Caco-2 (cell line): ENCODE results near the gene CDKN1B. TPM values are rescaled to one million over a fixed set of nuclear protein-coding genes. Genes with fewer than 3 reads are reported as not detected.

Source experiments
- BruUV-seq: library from RNA; stranded (reverse); fragments of 400-500 nt; replicated peaks from 2 replicates; lab custom pipeline; 2021; lab: Mats Ljungman, UMichigan
- CTCF ChIA-PET: fragments of 300-600 bp; sonication (Branson Sonifier 250); formaldehyde crosslinking; loops from one replicate; lab custom pipeline; 2022; ENCODE audit warnings: antibody characterized with exemption; lab: Charles Lee
- POLR2A ChIA-PET: fragments of 300-600 bp; sonication (Branson Sonifier 250); formaldehyde crosslinking; loops from one replicate; lab custom pipeline; 2022; ENCODE audit warnings: antibody characterized with exemption; lab: Charles Lee
- DNase-seq, 2 experiments: peaks; one replicate each; pipeline versions ENCODE4 v3.0.0 to v3.0.0-alpha.2; 2020 to 2022
- H3K27me3 ChIP-seq: replicated peaks from 2 replicates; pipeline ENCODE4 v1.6.0; 2011; ENCODE audit warnings: low read length; ENCODE audit not compliant: control insufficient read depth, insufficient read depth
- H3K36me3 ChIP-seq: 2 replicates; pipeline ENCODE4 v1.5.1; 2011; ENCODE audit warnings: low read length; ENCODE audit not compliant: control insufficient read depth, insufficient read depth
- H3K4me1 ChIP-seq: fragments of 250-450 bp; sonication (Bioruptor Pico); 2 replicates; pipeline ENCODE4 v1.5.1; 2020; ENCODE audit warnings: mild to moderate bottlenecking
- H3K4me3 ChIP-seq: 2 replicates; pipeline ENCODE4 v1.5.1; 2011; ENCODE audit warnings: low read depth, mild to moderate bottlenecking, control low read depth, low read length
- H3K9me3 ChIP-seq: fragments of 250-450 bp; sonication (Bioruptor Pico); 2 replicates; pipeline ENCODE4 v1.5.1; 2020; ENCODE audit warnings: mild to moderate bottlenecking, moderate library complexity
- H3K27ac Mint-ChIP-seq: one replicate; pipeline ENCODE4 v1.8.0; 2022; ENCODE audit warnings: mixed read lengths; ENCODE audit not compliant: unreplicated experiment
- H3K27me3 Mint-ChIP-seq: one replicate; pipeline ENCODE4 v1.8.0; 2022; ENCODE audit warnings: mixed read lengths; ENCODE audit not compliant: insufficient read depth, unreplicated experiment
- H3K36me3 Mint-ChIP-seq: one replicate; pipeline ENCODE4 v1.8.0; 2022; ENCODE audit warnings: mild to moderate bottlenecking, mixed read lengths; ENCODE audit not compliant: insufficient read depth, unreplicated experiment
- H3K4me1 Mint-ChIP-seq: one replicate; pipeline ENCODE4 v1.8.0; 2022; ENCODE audit warnings: low read depth, mixed read lengths; ENCODE audit not compliant: unreplicated experiment
- H3K4me3 Mint-ChIP-seq: one replicate; pipeline ENCODE4 v1.8.0; 2022; ENCODE audit warnings: mild to moderate bottlenecking, moderate library complexity, mixed read lengths; ENCODE audit not compliant: unreplicated experiment
- H3K9me3 Mint-ChIP-seq: one replicate; pipeline ENCODE4 v1.8.0; 2022; ENCODE audit warnings: mixed read lengths; ENCODE audit not compliant: unreplicated experiment
- CTCF ChIP-seq, 2 experiments: fragments of 200-600 bp in 1 of 2; IDR thresholded peaks; 1 replicate in 1 of 2; 2 replicates in 1 of 2; pipeline versions ENCODE4 v1.5.1 to v1.8.0; 2011 to 2022; ENCODE audit warnings: antibody characterized with exemption in 1 of 2, control low read depth in 1 of 2, inconsistent platforms in 1 of 2, low read depth in 1 of 2, low read length in 1 of 2, mild to moderate bottlenecking in 1 of 2, moderate library complexity in 1 of 2; ENCODE audit not compliant: insufficient read depth in 1 of 2, severe bottlenecking in 1 of 2, unreplicated experiment in 1 of 2
- intact Hi-C: fragments of 100-400 bp; cut with micrococcal nuclease; formaldehyde crosslinking; loops from one replicate; pipeline ENCODE4 v1.10.0; 2022; ENCODE audit not compliant: unreplicated experiment
- total RNA-seq: library from RNA; stranded (reverse); gene quantifications from 2 replicates; pipeline ENCODE4 v1.2.3, GENCODE V29; 2022

CDKN1B gene
- total RNA-seq, 1 experiment from 2014 or later: 115 TPM

- H3K36me3 ChIP-seq: peaks cover 2% of the 10 kb centered on the region
- no peaks in the 10 kb centered on the region for H3K9me3 Mint-ChIP-seq
- ChIA-PET CTCF (no interaction called here), POLR2A (no interaction called here)
- H3K9me3 ChIP-seq: no peaks in the 10 kb centered on the region
- H3K4me3 Mint-ChIP-seq: peak overlapping the region; percentile 76
- no TSS peak for BruUV-seq
- DNase-seq: peak in 1 of 2 experiments; percentile 59
- no peak for TF ChIP-seq CTCF (IDR thresholded peaks at IDR 0.05; ENCODE audit: insufficient read depth in 1 of 2, low read depth in 1 of 2, low read length in 1 of 2, severe bottlenecking in 1 of 2, unreplicated experiment in 1 of 2)
- H3K27ac Mint-ChIP-seq: peak overlapping the region; percentile 63
- H3K4me1 Mint-ChIP-seq: peaks cover 19% of the 10 kb centered on the region
- intact Hi-C loops: loop anchor here (2.0 kb wide), 1 partner anchor 170 kb away; the partner anchor contains the start of gene GPRC5A
- peaks cover 91% of the 10 kb centered on the region for H3K36me3 Mint-ChIP-seq
- no peaks in the 10 kb centered on the region for H3K27me3 ChIP-seq
- H3K27me3 Mint-ChIP-seq: no peaks in the 10 kb centered on the region
- H3K4me3 ChIP-seq: peak overlapping the region; percentile 5; the same call in 1 of the 2 replicates
- peaks cover 32% of the 10 kb centered on the region for H3K4me1 ChIP-seq
Measured at GRCh38 chr12:12721176-12721751, 4.1 kb downstream of the CDKN1B start.

GRCh38 chr12:12721814-12722434, 4.8 kb downstream of the CDKN1B start:
- Histone ChIP-seq H3K27me3 (no peaks in the 10 kb centered on the region), H3K9me3 (no peaks in the 10 kb centered on the region), H3K4me1 (peaks cover 33% of the 10 kb centered on the region), H3K4me3 (peak overlapping the region; percentile 92), H3K36me3 (peaks cover 2% of the 10 kb centered on the region)
- H3K4me3 Mint-ChIP-seq: peak overlapping the region; percentile 100
- no peaks in the 10 kb centered on the region for H3K9me3 Mint-ChIP-seq
- no TSS peak for BruUV-seq
- intact Hi-C loops: loop anchor here (2.0 kb wide), 1 partner anchor 169 kb away; the partner anchor contains the start of gene GPRC5A
- ChIA-PET POLR2A (no interaction called here), CTCF (no interaction called here)
- no peaks in the 10 kb centered on the region for H3K27me3 Mint-ChIP-seq
- peaks cover 26% of the 10 kb centered on the region for H3K4me1 Mint-ChIP-seq
- no peak for TF ChIP-seq CTCF (IDR thresholded peaks at IDR 0.05; ENCODE audit: insufficient read depth in 1 of 2, low read depth in 1 of 2, low read length in 1 of 2, severe bottlenecking in 1 of 2, unreplicated experiment in 1 of 2)
- no peak for DNase-seq
- peak overlapping the region; percentile 92 for H3K27ac Mint-ChIP-seq
- peaks cover 90% of the 10 kb centered on the region for H3K36me3 Mint-ChIP-seq

DNA sequence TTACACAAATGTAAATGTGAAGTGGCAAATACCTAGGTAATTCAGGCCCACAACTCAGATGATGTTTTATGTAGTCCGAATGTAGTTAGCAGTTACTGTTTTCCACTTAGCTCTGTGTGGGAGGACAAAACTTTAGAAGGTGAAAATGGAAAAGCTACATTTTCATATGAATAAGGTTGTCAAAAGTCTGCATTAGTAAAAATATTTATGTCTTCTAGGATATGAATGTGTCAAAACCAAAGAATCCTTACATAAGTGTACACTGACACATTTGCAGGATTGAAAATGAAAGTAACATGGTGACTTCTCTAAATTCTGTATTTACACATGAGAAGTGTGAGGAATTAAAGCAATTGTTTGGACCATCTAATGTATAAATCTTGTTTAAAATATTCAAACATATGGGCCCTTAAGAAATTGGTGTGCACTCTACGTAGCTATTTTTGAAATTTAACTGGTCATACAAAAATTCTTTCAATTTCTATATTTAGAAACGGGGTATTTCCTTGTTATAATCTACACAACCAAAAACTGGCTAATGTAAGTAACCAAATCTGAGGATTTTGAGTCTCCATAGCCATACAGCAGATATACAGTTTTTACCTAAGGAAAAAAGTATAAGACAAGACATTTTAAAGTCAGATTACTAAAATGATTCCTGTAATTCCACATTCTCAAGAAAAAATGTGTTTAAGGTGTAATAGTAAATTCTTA, 5.4 kb downstream of the CDKN1B start:
- ChIA-PET CTCF (no interaction called here), POLR2A (interaction anchor here (0.6 to 1.0 kb wide), 2 partner anchors 57 to 319 kb away, joined by 3 to 12 read pairs; no protein-coding TSS in a partner anchor)
- H3K4me1 Mint-ChIP-seq: peaks cover 27% of the 10 kb centered on the region
- H3K27me3 Mint-ChIP-seq: no peaks in the 10 kb centered on the region
- H3K9me3 Mint-ChIP-seq: no peaks in the 10 kb centered on the region
- Histone ChIP-seq H3K4me1 (peaks cover 36% of the 10 kb centered on the region), H3K9me3 (no peaks in the 10 kb centered on the region), H3K27me3 (no peaks in the 10 kb centered on the region), H3K36me3 (peaks cover 2% of the 10 kb centered on the region), H3K4me3 (peak overlapping the region; percentile 92)
- peaks cover 83% of the 10 kb centered on the region for H3K36me3 Mint-ChIP-seq
- intact Hi-C loops: no loop called here
- BruUV-seq: no TSS peak
- DNase-seq: no peak
- peak overlapping the region; percentile 92 for H3K27ac Mint-ChIP-seq
- H3K4me3 Mint-ChIP-seq: peak overlapping the region; percentile 100
- TF ChIP-seq CTCF (IDR thresholded peaks at IDR 0.05; ENCODE audit: insufficient read depth in 1 of 2, low read depth in 1 of 2, low read length in 1 of 2, severe bottlenecking in 1 of 2, unreplicated experiment in 1 of 2): no peak
